SKM-1 treated with dmso at 0.1 percent for 144 hours (cell line): ENCODE measurements around the gene FAM120AOS.
A peak's percentile ranks its signal among the peaks of the same experiment; 100 is the strongest.

Source experiments
- DNase-seq: peaks from one replicate; lab custom pipeline; 2025; ENCODE audit not compliant: unreplicated experiment; lab: John Stamatoyannopoulos, UW

The FAM120AOS gene

GRCh38 chr9:93467462-93467861 is 14.1 kb upstream of the FAM120AOS start:
- DNase-seq = no peak

GRCh38 chr9:93467062-93467416 is 13.7 kb upstream of the FAM120AOS start:
- no peak for DNase-seq

DNA sequence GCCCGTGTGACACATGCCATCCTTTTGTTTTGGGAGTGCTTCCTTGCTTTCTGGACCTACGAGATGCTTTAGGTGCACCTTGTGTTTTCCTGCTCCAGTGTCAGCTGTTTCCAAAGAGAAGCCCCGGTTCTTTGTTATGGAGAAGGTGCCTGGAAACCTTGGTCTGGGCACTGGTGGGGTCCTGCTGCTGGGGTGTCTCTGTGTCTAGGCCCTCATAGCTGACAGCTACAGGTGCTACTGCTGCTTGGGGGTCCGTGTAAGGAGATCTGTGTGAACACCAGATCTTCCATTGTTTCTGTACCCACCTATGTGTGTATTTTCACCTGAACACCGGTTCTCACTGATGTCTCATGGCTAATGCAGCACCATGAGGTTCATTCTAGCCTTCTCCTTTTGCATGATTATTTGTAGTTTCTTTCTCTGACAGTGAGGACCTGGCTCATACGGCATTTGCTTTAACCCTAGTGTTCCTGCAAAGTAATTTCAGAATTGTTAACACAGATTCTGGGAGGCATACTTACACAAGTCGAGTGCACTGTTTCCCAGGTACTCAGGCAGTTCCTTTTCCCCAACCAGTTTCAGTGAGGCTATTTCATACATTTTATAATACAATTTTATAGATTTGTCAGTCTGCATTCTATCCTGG is 13.2 kb upstream of the FAM120AOS start:
- no peak for DNase-seq

- DNase-seq = no peak
Measured at GRCh38 chr9:93465855-93466254, 12.5 kb upstream of the FAM120AOS start.

- no peak for DNase-seq
Measured at GRCh38 chr9:93464876-93465275, 11.5 kb upstream of the FAM120AOS start.

DNA sequence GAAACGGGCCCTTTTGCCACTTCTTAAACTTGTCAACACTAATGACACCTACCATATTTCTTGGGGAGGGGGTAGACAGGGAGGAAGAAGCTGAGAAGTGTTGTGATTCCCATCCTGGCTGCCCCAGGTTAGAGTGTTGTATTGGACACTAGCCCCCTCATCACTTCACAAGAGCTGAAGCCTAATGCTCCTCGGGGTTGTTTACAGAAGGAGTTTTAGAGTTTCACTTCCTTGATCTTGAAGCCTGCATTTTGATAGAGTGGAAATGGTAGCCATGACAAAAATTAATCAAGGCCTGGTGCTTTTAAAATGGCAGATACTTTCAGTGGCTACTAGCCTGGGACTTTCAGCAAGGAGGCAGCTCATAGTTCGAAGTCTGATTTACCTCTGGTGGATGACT is 11.0 kb upstream of the FAM120AOS start:
- no peak for DNase-seq

DNA sequence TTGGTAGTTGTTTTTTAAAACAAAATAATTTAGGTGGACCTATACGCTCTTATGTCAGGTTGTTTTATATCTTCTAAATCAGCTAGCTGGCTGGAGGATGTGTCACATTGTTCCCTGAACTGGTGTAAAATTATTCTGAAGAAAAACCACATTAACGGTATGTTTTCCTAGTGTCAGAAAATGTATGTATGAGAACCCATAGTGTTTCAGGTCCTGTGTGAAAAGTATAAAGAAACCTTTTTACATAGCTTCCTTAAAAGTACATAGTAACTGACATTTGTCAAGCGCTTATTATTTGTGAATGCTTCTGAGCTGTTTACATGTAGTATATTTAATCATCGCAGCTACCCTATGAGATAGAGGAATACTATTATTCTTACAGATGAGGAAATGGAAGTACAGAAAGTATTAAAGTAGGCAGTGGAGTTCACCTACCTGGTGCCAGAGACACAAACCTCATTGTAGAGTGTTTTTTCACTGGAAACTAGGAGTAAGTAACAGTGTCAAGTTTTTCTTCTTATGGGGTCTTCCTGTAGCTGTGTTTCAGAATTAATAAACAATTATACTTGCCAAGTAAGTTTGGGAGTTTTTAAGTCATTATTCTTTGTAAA is 10.4 kb upstream of the FAM120AOS start:
- DNase-seq = no peak

DNA sequence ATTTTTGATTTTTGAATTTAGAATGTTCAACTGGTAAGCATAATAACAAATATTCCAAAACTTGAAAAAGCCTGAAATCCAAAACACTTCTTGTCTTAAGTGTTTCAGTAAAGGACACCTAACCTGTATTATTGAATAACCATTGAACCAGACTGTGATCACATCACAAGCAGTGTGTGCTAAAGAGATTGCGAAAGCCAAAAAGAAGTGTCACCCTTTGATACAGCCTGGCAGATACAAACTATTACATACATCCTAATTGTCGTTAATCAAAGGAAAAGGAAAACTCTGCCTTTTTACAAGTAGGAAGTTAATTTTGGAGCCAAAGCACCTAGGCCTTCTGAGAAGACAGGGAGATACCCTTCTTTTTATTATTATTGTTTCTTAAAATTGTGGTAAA is 8.4 kb upstream of the FAM120AOS start:
- DNase-seq = no peak

- DNase-seq = no peak
Measured at GRCh38 chr9:93461414-93461743, 8.0 kb upstream of the FAM120AOS start.

- DNase-seq = no peak
Measured at GRCh38 chr9:93460689-93461413, 7.5 kb upstream of the FAM120AOS start.

DNA sequence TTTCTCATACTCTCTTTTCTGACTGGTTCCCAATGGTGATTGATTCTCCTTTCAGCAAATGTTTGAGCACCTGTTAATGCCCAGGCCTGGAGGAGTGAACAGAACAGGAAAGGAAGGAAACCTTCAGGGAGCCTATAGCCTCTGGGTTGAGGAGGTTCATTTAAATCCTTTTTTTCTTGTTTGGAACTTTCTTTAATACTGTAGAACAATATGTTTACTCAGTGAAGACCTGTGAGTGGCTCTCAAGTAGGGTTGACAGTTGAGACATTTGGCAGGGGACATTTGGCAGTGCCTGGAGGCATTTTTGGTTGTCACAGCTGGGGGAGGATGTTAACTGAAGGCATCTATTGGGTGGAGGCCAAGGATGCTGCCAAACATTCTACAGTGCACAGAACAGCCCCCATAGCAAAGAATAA is 6.1 kb upstream of the FAM120AOS start:
- DNase-seq = no peak

GRCh38 chr9:93458712-93459111 is 5.3 kb upstream of the FAM120AOS start:
- no peak for DNase-seq

GRCh38 chr9:93457006-93457405 is 3.6 kb upstream of the FAM120AOS start:
- no peak for DNase-seq

- DNase-seq = no peak
Measured at GRCh38 chr9:93456504-93456903, 3.1 kb upstream of the FAM120AOS start.

DNA sequence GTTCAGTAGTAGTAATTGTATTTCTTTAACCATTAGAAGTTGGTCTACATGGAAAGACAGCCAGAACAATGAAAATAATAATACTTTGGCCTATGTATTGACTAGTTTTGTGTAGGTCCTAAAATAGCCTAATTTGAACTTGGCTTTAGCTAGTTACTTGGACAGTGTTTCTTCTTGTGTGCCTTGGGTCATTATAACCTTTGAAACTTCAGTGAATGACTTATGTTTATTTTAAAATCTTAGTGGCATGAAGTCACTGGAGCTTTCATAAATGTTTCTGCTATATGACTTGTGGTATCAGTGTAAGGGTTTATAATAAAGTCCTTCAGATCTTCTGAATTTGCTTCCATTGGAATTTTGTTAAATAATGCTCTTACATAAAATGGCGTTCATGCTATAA is 2.6 kb upstream of the FAM120AOS start:
- DNase-seq = no peak

DNA sequence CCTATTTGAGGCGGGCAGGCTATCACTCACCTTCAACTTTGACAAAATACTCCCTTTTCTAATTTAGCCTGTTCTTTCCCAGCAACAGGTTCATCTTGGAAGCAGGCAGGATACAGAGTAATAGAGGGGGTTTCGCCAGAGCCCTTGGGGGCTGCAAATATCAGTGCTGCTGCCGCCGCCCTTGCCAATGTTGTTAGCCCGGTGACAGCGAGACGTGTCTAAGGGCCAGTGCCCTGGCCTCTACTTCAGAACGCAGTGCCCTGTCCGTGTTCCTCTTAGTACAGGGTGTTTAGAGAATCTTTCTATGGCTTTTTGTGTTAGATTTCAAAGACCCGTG is 703 bp downstream of the FAM120AOS start:
- no peak for DNase-seq

DNA sequence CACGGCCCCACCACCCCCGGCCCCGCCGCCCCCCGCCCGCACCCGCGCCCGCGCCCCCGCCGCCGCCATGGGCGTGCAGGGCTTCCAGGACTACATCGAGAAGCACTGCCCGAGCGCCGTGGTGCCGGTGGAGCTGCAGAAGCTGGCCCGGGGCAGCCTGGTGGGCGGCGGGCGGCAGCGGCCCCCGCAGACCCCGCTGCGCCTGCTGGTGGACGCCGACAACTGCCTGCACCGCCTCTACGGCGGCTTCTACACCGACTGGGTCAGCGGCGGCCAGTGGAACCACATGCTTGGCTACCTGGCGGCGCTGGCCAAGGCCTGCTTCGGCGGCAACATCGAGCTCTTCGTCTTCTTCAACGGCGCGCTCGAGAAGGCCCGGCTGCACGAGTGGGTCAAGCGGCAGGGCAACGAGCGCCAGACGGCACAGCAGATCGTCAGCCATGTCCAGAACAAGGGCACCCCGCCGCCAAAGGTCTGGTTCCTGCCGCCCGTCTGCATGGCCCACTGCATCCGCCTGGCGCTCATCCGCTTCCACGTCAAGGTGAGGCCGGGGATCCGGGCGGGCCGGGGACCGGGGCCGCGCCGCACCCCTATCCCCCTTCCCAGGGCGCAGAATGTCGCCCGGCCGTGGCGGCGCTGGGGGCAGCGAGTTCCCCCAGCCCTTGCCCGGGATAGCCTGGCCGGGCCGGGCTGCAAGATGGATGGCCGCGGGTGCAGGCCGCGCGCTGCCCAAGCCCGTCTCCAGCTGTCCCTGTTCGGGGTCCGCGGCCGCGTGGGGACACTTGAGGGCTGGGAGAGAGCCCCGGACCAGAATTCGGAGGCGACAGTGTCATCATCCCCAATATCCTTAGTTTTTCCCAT is 1.3 kb downstream of the FAM120AOS start:
- DNase-seq = no peak

- DNase-seq = peak; percentile 5
Measured at GRCh38 chr9:93450945-93451815, 2.2 kb downstream of the FAM120AOS start, which contains the start of gene FAM120A. TSS of gene FAM120A (plus strand) at chr9:93451685. CDS start at chr9:93451916, 231 bp downstream.

- no peak for DNase-seq
Measured at GRCh38 chr9:93447655-93448054, 5.7 kb downstream of the FAM120AOS start.

GRCh38 chr9:93446073-93446472 is 7.3 kb downstream of the FAM120AOS start:
- DNase-seq = no peak
